Measurements from ENCODE around the gene INHA. TPM values are rescaled to one million over a fixed set of nuclear protein-coding genes. Genes with fewer than 3 reads are reported as not detected.
A peak's percentile ranks its signal among the peaks of the same experiment; 100 is the strongest.

INHA gene
- total RNA-seq, 1 donor from 2014 or later = 1.2 TPM

DNA sequence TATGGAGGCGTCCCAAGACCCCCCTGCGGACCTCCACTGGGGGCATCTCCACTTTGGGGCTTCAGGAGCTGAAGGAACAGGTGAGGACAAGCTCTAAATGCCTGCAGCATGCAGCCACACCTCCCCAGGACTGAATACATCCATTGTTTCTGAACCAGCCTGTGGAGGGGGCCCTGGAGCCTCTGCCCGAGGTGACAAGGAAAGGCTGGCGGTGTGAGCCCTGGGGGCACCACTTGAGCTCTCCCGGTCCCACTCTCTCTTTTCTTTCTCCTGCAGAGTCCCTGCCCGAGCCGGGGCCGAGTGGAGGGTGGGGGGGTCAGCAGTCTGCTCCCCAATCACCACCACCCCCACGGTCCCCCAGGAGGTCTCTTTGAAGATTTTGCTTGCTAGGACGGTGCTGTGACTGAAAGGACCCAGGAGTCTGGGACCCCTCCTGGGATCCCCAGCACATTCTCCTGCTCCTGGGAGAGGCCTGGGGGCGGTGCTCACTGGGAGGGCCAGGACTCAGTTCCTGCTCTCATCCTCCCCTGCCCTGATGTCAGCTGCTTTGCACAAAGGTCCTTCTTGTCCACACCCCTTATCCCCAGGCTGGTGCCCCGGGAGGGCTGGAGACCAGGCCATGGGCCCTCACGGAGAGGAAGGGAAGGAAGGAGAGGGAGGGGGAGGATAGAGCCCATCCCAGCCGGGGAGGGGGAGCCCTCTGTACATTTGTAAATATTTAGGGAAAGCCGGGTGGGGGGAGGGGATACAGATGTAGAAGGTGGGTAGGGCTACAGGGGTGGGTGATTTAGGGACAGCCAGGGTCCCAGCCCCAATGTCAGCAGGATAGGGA, 34.2 kb upstream of the INHA start:
- TF ChIP-seq CTCF (IDR thresholded peaks at IDR 0.05) = no peak
- Mint-ChIP-seq H3K36me3 (ENCODE audit: unreplicated experiment) (peaks cover 16% of the 10 kb centered on the region), H3K27me3 (ENCODE audit: unreplicated experiment) (peaks cover 5% of the 10 kb centered on the region), H3K9me3 (ENCODE audit: unreplicated experiment) (no peaks in the 10 kb centered on the region), H3K27ac (ENCODE audit: unreplicated experiment) (no peak overlapping the region), H3K4me1 (ENCODE audit: unreplicated experiment) (peaks cover 29% of the 10 kb centered on the region), H3K4me3 (ENCODE audit: unreplicated experiment) (no peak overlapping the region)
- DNase-seq (ENCODE audit: extremely low spot score, unreplicated experiment) = no peak

DNA sequence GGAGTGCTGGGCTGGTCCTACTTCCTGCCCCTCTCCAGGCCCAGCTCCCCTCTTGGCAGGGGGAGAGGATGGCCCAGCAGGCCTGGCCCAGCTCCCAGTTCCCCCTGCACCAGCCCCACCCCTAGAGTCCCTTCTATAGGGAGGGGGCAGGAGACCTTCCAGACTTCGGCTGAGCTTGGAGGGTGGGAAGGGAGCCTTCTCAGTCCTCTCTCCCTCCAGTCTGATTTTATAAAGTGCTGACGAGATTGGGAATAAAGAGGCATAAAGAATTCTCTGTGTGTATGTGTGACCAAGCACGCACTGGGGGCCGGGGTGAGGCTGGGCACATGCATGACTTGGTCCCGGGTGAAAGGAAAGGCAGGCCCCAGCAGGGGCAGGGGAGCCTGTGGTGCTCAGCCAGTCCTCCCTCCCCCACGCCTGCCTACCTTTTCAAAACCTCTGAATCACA, 33.6 kb upstream of the INHA start:
- no peak for TF ChIP-seq CTCF (IDR thresholded peaks at IDR 0.05)
- Mint-ChIP-seq H3K4me3 (ENCODE audit: unreplicated experiment) (no peak overlapping the region), H3K27ac (ENCODE audit: unreplicated experiment) (peak overlapping the region; percentile 57), H3K9me3 (ENCODE audit: unreplicated experiment) (no peaks in the 10 kb centered on the region), H3K4me1 (ENCODE audit: unreplicated experiment) (peaks cover 29% of the 10 kb centered on the region), H3K27me3 (ENCODE audit: unreplicated experiment) (peaks cover under 1% of the 10 kb centered on the region), H3K36me3 (ENCODE audit: unreplicated experiment) (peaks cover 16% of the 10 kb centered on the region)
- no peak for DNase-seq (ENCODE audit: extremely low spot score, unreplicated experiment)

DNA sequence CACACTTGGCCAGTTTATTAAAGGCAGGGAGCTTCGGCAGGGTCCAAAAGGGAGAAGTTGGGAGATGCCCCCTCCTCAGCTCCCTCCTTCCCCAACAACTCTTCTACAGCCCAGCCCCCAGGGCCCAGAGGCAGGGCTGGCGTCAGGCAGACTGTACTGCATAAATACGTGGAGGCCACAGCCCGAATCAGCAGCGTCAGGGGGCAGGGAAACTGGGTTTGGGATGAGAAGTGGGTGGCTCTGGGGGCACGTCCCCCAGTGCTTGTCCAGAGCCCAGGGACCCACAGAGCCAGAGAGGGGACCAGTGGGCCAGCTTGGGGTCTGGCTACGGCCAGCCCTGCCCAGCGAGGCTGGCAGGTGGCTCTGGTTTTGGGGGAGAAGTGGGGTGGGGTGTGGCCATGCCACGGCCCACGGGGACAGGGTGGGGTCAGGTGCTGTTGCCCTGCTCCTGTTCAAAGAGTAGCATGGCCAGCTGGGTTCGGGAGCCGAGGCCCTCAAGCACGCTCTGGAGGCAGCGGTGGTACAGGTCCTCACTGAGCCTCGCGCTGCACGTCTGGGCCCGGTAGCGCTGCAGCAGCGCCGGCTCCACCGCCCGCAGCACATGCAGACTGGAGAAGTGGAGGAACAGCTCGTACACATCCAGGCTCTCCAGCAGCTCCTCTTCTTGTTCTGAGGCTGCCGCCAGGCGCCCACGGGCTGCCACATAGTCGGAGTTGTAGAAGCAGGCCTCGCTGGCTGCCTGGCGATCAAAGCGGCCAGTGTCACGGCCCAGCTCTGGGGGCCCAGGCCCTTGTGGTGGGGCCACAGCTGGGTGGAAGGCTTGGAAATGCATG, 32.9 kb upstream of the INHA start:
- no peak for DNase-seq (ENCODE audit: extremely low spot score, unreplicated experiment)
- no peaks in the 10 kb centered on the region for H3K9me3 Mint-ChIP-seq (ENCODE audit: unreplicated experiment)
- H3K27me3 Mint-ChIP-seq (ENCODE audit: unreplicated experiment) = no peaks in the 10 kb centered on the region
- no peak overlapping the region for H3K4me3 Mint-ChIP-seq (ENCODE audit: unreplicated experiment)
- H3K36me3 Mint-ChIP-seq (ENCODE audit: unreplicated experiment) = peaks cover 16% of the 10 kb centered on the region
- peaks cover 31% of the 10 kb centered on the region for H3K4me1 Mint-ChIP-seq (ENCODE audit: unreplicated experiment)
- no peak for TF ChIP-seq CTCF (IDR thresholded peaks at IDR 0.05)
- H3K27ac Mint-ChIP-seq (ENCODE audit: unreplicated experiment) = peak overlapping the region; percentile 57

- H3K4me1 Mint-ChIP-seq (ENCODE audit: unreplicated experiment) = peaks cover 40% of the 10 kb centered on the region
- no peak for TF ChIP-seq CTCF (IDR thresholded peaks at IDR 0.05)
- DNase-seq (ENCODE audit: extremely low spot score, unreplicated experiment) = no peak
- H3K9me3 Mint-ChIP-seq (ENCODE audit: unreplicated experiment) = no peaks in the 10 kb centered on the region
- H3K27me3 Mint-ChIP-seq (ENCODE audit: unreplicated experiment) = no peaks in the 10 kb centered on the region
- H3K27ac Mint-ChIP-seq (ENCODE audit: unreplicated experiment) = no peak overlapping the region
- H3K36me3 Mint-ChIP-seq (ENCODE audit: unreplicated experiment) = peaks cover 16% of the 10 kb centered on the region
- H3K4me3 Mint-ChIP-seq (ENCODE audit: unreplicated experiment) = no peak overlapping the region
These were observed 32.0 kb upstream of the INHA start for GRCh38 chr2:219539926-219540678.
